ENCODE measurements around the gene GJA8.

Gene GJA8

GRCh38 chr1:147897029-147897752 is 5.4 kb upstream of the GJA8 start:
- Histone ChIP-seq H3K27me3 (replicated peaks) (no peaks in the 10 kb centered on the region), H3K36me3 (replicated peaks) (no peaks in the 10 kb centered on the region), H3K27ac (no peak overlapping the region), H3K4me3 (ENCODE audit: low read depth, low read length) (no peak overlapping the region)
- in situ Hi-C loops (cut with HindIII; ENCODE audit: low pct_ligation_motif_present, low sequenced_read_pairs) = no loop called here
- TF ChIP-seq CTCF (IDR thresholded peaks at IDR 0.05; ENCODE audit: low read depth, low read length, missing control alignments) = no peak
- no peak for DNase-seq

- no peak for TF ChIP-seq CTCF (IDR thresholded peaks at IDR 0.05; ENCODE audit: low read depth, low read length, missing control alignments)
- no peaks in the 10 kb centered on the region for H3K36me3 ChIP-seq (replicated peaks)
- H3K27ac ChIP-seq = no peak overlapping the region
- H3K27me3 ChIP-seq (replicated peaks) = no peaks in the 10 kb centered on the region
- in situ Hi-C loops (cut with HindIII; ENCODE audit: low pct_ligation_motif_present, low sequenced_read_pairs) = no loop called here
- DNase-seq = no peak
- H3K4me3 ChIP-seq (ENCODE audit: low read depth, low read length) = no peak overlapping the region
Measured at GRCh38 chr1:147897789-147898188, 4.8 kb upstream of the GJA8 start.

GRCh38 chr1:147904726-147905125 is 2.1 kb downstream of the GJA8 start:
- no peak for TF ChIP-seq CTCF (IDR thresholded peaks at IDR 0.05; ENCODE audit: low read depth, low read length, missing control alignments)
- H3K4me3 ChIP-seq (ENCODE audit: low read depth, low read length) = no peak overlapping the region
- in situ Hi-C loops (cut with HindIII; ENCODE audit: low pct_ligation_motif_present, low sequenced_read_pairs) = no loop called here

GRCh38 chr1:147907786-147908509 is 5.4 kb downstream of the GJA8 start:
- in situ Hi-C loops (cut with HindIII; ENCODE audit: low pct_ligation_motif_present, low sequenced_read_pairs) = no loop called here
- no peak for TF ChIP-seq CTCF (IDR thresholded peaks at IDR 0.05; ENCODE audit: low read depth, low read length, missing control alignments)
- no peak for DNase-seq
- Histone ChIP-seq H3K4me3 (ENCODE audit: low read depth, low read length) (no peak overlapping the region), H3K27me3 (replicated peaks) (no peaks in the 10 kb centered on the region), H3K36me3 (replicated peaks) (no peaks in the 10 kb centered on the region), H3K27ac (no peak overlapping the region)

More at GRCh38 chr1:147904726-147905125, 2.1 kb downstream of the GJA8 start:
- H3K27me3 ChIP-seq (replicated peaks) = no peaks in the 10 kb centered on the region
- no peak overlapping the region for H3K27ac ChIP-seq
- no peaks in the 10 kb centered on the region for H3K36me3 ChIP-seq (replicated peaks)
- DNase-seq = no peak

- in situ Hi-C loops (cut with HindIII; ENCODE audit: low pct_ligation_motif_present, low sequenced_read_pairs) = no loop called here
- Histone ChIP-seq H3K27ac (no peak overlapping the region), H3K36me3 (replicated peaks) (no peaks in the 10 kb centered on the region), H3K27me3 (replicated peaks) (no peaks in the 10 kb centered on the region), H3K4me3 (ENCODE audit: low read depth, low read length) (no peak overlapping the region)
- TF ChIP-seq CTCF (IDR thresholded peaks at IDR 0.05; ENCODE audit: low read depth, low read length, missing control alignments) = no peak
- no peak for DNase-seq
Measured at GRCh38 chr1:147912553-147912952, 10.0 kb downstream of the GJA8 start.

Measured in brain microvascular endothelial cell (primary cell).